ENCODE data around the gene MOBP.

The MOBP gene

GRCh38 chr3:39542588-39542988 lies 75.1 kb downstream of the MOBP start:
- DNase-seq = no peak

- DNase-seq = no peak
Measured at GRCh38 chr3:39548282-39548681, 80.8 kb downstream of the MOBP start.

- DNase-seq = no peak
Measured at GRCh38 chr3:39550354-39551051, 83.0 kb downstream of the MOBP start.

Measured in NCI-H510A (cell line).